COLO668 (cell line): ENCODE data around the gene WNT3A.

Source experiments
- DNase-seq: peaks from one replicate; lab custom pipeline; 2025; ENCODE audit not compliant: unreplicated experiment; lab: John Stamatoyannopoulos, UW

The WNT3A gene

DNA sequence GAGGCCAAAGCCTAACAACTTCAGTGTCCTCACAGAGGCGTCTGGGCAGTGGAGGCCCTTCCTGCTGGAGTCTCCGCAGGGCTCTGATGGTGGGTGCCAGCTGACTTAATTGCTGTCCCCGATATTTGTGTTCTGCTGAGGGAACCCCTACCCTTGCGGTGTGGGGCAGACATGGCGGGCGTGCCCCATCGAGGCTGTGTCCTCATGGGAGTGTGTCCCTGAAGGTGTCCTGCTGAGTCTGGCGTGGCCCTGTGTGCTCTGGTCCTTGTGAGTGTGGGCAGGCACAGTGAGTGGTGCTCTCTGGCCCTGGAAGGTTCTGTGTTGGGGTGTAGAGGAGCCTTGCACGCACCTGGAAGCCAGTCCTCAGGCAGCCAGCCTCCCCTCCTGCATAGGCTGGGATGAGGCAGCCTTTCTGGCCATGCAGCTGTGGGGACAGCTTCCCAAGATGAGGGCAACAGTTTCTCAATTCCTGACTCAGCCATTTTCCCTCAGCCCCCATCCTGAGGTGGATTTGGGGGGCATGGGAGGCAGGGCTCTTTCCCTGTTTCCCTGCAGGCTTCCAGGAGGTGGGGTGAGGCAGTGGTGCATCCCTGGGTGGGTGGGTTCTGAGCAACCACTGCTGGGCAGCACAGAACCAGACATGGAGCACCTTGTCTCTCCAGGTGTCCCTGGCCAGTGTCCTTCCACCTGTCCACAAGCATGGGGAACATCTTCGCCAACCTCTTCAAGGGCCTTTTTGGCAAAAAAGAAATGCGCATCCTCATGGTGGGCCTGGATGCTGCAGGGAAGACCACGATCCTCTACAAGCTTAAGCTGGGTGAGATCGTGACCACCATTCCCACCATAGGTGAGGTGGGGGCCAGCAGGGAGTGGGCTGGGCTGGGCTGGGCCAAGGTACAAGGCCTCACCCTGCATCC lies 89.9 kb downstream of the WNT3A start:
- DNase-seq: no peak

DNA sequence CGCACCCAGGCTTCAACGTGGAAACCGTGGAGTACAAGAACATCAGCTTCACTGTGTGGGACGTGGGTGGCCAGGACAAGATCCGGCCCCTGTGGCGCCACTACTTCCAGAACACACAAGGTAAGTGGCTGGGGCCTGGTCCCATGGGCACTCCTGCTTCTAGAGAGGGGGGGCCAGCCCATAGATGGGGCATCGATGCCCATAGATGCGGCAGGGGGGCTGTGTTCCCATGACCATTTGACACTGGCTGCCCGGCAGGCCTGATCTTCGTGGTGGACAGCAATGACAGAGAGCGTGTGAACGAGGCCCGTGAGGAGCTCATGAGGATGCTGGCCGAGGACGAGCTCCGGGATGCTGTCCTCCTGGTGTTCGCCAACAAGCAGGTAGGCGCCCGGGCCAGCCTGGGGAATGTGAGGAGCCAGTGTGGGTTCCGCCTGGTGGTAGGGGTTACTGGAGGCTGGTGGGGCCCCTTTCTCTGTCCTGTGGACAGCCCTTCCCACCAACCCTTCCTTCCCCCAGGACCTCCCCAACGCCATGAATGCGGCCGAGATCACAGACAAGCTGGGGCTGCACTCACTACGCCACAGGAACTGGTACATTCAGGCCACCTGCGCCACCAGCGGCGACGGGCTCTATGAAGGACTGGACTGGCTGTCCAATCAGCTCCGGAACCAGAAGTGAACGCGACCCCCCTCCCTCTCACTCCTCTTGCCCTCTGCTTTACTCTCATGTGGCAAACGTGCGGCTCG lies 90.7 kb downstream of the WNT3A start:
- DNase-seq: no peak

DNA sequence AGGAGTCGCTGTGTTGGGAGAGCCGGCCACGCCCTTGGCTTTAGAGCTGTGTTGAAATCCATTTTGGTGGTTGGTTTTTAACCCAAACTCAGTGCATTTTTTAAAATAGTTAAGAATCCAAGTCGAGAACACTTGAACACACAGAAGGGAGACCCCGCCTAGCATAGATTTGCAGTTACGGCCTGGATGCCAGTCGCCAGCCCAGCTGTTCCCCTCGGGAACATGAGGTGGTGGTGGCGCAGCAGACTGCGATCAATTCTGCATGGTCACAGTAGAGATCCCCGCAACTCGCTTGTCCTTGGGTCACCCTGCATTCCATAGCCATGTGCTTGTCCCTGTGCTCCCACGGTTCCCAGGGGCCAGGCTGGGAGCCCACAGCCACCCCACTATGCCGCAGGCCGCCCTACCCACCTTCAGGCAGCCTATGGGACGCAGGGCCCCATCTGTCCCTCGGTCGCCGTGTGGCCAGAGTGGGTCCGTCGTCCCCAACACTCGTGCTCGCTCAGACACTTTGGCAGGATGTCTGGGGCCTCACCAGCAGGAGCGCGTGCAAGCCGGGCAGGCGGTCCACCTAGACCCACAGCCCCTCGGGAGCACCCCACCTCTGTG lies 91.6 kb downstream of the WNT3A start:
- no peak for DNase-seq

DNA sequence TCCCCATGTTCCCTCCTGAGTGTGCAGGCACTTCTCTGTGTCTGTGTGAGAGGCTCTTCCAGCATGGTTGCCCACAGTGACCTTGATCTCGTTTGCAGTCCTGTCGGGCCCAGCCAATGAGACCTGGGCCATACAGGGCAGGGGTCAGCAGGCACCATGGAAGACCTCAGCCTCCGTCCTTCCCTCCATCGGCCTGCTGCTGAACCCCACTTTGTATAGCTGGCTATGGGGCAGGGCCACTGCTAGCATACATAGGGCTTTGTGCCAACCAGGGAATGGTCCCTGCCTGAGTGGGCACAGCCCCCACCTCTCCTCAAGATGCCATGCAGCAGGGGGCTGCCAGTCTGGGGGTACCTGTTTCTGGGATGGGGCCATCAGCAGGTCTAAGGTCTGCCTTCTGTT lies 92.5 kb downstream of the WNT3A start:
- no peak for DNase-seq

DNA sequence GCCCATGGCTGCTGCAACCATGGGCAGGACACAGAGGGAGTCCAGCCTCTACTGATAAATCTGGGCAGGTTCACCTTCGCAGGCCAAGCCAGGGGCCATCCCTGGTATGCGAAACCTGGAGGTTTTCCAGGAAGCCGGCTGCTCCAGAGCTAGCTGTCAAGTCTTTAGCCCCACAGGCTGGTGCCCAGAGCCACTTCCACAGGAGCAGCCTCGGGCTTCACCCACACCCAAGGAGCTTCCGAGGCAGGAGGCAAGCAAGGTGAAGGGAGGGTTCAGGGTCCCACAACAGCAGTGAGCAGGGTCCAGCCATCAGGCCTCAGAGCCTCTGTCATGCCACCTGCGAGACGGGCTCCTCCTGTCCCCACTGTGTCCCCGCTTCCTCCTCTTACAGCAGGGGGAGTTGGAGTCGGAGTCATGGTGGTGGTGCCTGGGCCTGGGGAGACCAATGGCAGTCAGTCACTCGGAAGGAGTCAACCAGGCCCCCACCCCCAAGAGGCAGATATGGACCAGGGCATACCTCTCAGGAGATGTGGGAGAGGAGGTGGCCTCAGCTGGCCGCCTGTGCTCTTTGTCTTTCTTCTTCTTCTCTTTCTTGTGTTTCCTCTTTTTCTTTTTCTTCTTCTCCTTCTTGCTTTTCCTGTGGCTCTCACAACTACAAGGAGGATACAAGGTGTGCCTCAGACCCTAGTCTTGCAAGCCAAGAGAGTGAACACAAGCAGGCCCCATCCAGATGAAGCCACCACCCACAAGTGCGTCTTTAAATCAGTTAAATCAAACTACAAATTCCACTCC lies 94.2 kb downstream of the WNT3A start:
- no peak for DNase-seq

DNA sequence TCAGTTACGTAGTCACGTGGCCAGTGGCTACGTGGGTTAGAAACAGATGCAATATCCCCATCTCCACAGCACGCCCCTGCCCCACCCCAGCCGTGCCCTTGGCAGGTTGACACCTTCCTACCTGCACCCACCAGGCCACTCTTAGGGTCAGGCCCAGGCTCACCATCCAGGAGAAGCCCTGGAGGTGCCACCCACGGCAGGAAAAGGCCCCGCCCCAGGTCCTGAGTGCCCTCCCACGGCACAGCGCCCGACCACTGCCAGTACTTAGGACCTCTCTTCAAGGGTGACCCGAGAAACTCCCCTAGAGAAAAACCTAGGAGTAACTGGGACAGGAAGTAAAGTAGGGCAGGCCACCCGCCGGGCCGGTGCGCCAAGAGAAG lies 94.8 kb downstream of the WNT3A start:
- no peak for DNase-seq

DNA sequence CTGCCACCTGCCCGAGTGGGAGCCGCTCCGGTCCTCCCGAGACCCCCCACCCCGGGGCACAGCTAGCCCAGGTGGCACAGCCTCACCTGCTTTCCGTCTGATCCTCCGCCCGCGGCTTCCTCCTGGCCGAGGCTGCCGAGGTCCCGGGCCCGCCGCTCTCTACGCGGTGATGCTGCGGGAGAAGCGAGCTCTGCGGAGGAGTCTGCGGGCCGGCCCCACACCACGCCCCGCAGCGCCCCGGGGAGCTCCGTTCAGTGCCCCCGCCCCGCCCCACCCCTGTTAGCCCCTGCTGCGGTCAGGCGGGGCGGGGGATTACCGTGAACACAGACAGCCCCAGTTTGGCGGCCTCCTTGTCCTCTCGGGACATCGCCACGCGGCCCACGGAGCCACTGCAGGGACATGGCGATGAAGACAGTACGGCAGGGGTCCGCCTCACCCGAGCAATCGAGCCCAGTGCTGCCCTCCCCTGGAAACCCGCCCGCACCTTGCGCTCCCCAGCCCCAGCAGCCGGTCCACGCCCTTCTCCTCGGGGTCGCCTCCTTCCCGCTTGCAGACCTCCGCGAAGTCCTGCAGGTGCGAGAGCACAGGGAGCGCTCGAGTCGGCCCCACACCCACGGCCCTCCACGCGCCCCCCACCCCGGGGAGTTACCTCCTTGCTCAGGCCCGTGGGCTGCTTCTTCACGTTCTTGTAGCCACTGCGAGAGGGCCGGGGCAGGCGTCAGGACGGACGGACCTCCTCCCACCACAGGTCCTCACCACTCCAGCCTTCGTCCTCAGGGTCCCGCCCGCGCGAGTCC lies 95.4 kb downstream of the WNT3A start:
- DNase-seq: peak; percentile 72

DNA sequence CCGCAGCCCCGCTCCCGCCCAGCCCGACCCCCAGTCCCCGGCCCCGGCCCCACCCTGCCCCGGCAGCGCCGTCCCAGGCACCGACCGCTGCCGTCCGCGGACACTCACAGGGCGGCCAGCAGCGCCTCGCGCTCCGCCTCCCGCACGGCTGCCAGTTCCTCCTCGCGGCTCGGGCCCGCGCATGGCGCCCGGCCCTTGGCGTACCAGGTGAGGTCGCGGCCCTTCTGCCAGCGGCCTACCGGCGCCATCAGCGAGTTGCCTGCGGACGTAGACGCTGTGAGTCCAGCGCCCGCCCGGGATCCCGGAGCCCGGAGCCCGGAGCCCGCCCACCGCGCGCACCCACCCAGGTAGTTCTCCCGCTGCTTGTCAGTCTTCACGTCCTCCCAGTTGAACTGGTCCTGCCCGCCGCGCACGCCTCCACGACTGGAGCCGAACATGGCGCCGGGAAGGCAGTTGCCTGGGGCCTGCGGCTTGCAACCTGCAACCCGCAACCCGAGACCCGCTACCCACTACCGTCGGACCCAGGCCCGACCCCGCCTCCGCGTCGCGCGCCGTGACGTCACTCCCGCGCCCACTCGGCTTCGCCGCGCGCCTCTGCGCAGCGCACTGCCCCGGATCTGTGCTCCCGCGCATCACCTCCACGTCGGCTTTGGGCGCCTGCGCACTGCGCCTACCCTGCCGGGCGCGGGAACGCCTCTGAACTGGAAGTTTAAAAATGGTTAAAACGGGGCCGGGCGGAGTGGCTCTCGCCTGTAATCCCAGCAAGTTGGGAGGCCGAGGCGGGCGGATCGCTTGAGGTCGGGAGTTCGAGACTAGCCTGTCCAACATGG lies 96.2 kb downstream of the WNT3A start, which contains the start of gene C1orf35:
Gene C1orf35 (minus strand): TSS at position 535 of the 830 bp plus-strand sequence. CDS start 98 bp downstream, at position 437.
- DNase-seq: peak; percentile 97

DNA sequence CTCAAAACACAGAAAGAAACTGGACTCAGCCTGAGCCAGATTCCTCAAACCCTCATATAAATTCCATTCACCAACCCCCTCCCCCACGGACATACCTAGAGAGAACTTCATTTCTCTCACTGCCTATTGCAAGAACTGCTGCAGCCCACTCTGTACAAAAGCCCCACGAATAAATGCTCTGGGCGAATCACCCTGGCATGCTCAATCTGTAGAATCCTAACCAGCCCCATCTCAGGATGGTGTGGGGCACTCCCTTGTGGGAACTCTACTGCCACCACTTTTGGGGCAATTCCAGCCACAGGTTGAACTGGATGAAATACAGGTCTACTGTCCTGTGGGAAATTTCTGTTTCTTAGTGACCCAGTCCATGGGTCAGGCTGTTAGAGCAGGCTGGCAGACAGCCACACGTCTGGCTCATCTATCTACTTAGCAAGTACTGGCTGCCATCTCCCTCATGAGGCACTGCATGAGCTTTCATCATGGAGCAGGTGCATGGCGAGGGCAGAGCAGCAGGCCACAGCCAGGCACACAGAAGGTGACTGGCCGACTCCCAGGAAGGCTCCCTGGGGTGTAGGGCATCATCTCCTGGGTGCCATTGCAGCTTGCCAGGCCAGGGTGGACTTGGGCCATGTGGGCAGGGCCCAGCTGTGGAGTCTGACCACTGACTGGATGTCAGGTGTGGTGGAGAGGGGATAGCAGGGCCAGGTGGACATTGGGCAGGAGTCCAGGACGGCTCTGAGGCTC lies 97.9 kb downstream of the WNT3A start:
- no peak for DNase-seq

DNA sequence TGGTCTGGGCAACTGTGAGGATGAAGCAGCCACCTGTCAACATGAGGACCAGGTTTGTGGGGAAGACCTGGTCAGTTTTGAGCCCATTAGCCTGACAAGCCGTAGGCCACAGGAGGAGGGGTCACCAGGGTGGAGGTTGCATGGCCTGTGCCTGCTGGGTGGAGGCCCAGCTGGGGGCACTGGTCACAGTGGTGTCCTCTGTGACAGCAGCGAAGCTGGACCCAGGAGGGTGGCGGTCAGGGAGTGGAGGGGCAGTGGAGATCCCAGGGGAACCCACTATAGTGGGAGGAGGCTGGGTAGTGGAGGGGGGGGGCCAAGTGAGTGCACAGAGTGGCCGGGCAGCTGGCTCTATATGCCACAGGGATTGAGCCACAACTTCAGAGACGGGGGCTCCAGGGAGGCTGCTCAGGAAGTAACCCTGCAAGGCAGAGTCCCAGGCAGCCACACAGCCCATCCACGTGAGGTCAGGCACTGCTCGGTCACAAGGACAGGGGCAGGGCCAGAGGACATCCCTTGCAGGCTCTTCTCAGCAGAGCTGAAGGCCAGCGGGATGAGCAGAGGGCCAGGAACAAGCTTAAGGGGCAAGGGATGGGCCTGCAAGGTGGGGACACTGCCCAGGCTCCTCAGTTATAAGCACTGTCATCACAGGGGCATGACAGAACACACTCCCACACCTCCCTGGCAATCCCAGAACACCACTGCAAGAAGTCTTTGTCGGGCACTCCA lies 98.6 kb downstream of the WNT3A start:
- DNase-seq: no peak

DNA sequence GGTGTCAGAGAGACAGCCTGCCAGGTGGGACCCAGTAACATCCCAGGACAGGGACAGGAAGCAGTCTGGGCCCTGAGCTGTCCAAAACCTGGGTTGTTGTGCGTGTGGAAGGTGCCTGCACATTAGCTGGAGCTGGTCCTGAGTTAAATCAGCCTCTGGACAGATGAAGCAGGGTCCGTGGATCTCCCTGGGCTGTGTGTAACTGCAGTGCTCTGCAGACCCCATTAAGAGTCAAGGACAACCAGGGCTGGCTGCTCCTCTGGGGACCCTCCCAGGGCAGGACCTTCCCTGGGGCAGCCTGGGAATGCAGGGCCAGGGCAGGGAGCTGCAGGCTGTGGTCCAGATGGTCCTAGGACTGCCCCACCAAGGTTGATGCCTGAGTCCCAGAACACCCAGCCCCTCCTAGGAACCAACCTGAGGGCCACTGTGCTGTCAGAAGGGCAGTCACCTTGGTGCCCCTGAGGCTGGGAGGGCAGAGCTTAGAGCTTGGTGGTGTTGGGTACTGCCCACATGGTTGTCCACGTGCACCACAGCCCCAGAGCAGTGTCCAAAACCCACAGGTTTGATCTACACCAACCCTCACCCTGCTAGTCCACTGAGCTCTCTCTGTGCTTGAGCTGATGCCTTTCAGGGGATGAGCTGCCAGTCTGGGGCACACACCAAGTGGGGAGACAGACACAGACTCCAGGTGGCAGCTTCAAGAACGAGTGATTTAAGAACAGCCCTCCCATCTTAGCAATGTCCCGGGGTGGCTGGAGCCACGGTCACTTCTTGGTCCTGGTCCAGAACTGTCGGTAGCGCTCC lies 99.4 kb downstream of the WNT3A start:
- DNase-seq: no peak

DNA sequence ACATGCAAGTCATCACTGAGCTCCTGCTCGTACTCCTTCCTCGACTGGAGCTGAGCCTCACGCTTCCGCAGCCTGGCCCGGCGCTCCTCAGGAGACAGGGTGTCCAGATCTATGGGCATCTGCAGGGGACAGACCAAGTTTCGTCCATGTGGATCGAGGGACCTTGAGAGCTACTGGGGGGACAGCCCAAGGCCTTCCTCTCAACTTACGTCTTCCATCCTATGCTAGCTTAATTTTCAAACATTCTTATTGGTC lies 99.9 kb downstream of the WNT3A start:
- DNase-seq: no peak

DNA sequence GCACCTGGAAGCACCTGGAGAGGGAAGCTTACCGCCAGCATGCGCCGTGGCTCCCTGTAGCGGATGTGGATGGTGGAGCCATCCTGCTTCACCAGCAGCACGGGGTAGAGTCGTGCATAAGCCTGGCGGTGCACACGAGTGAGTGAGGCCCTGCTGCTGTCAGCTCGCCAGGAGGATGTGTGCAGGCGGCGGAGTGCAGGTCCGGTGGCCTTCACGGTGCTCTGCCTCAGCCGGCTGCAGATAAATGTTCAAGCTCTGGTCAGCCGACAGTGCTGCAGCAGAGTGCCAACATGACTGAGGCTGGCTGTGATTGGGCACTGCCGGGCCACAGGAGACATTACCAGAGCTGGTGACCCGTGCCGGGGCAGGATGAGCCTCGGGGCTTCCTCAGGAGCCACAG lies 100.8 kb downstream of the WNT3A start:
- DNase-seq: no peak

DNA sequence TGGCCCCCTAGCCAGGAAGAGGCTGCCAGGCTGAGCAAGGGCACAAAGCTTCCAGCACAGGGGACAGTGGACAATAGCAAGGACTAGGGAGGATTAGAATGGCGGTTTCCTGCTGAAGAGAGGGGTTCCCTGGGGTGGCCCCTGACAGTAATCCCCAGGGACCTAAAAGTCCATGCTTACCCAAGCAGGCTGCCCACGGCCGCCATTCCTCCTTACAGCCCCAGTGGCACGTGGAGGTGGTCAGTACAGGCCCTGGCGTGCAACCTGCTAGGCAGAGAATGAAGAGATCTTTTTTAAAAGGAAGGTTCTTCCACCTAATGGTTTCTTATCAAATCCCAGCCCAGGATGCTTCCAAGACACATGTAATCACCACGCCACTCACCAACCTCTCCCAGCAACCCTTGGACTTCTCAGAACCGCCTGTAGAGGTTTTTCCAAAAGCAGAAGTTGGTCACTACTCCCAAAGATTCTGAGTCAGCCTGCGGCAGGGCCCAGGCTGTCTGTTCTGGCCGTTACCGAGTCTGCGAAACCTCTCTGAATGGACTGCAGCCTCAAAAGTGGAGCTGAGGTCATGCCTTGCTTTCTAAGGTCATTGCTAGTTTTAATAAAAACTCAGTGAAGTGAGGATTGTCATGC lies 101.4 kb downstream of the WNT3A start:
- no peak for DNase-seq

DNA sequence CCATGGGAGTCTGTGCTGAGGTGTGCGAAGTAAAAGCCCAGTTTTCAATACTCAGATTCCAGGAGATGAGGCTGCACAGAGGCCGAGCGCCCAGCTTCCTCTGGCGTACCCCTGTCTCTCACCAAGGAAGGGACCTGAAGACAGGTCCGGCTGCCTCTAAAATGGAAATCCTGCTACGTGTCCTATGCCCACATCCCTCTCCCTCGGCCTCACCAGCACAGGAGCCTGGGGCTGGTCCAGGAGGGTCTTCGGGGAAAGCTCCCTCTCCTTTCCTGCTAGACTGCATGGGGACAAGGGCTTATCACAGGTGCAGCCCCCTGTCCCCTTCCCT lies 101.9 kb downstream of the WNT3A start:
- no peak for DNase-seq

DNA sequence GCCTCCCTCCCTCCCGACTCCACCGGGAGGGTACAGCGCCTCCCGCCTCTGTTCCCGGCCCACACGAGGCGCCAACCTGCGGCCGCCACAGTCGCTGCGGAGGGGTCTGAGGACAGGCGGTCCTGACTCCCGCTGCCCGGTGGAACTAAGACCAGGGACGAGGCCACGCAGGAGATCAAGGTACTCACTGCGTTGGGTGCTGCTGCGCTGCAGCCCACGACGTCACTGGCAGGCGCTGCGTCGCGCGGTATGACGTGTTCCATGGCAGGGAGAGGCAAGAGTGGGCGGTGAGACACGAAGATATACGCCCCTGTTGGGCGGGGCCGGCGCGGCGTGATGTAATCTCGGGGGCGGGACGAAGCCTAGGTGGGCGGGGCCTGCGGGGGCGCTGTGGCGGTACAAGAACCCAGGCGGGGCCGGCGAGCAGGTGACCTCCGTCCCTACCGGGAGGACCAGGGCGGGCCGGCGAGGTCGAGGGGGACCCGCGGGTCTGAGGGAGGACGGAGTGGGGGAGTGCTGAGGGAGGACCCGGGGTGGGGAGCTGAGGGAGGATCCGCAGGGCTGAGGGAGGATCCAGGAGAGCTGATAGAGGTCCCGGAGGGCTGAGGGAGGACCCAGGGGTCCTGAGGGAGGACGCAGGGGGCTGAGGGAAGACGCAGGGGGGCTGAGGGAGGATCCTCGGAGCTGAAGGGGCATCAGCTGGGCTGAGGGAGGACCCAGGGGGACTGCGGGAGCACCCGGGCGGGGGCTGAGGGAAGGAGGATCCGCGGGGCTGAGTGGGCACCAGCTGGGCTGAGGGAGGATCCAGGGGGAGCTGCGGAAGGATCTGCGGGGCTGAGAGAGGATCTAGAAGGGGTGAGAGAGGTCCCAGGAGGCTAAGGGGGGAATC lies 102.5 kb downstream of the WNT3A start, which contains the start of gene MRPL55:
Gene MRPL55 (minus strand): TSS at position 227 of the 889 bp plus-strand sequence. CDS start 1,039 bp downstream, outside the sequence.
- peak; percentile 98 for DNase-seq
